B cell (primary cell): ENCODE measurements around the gene BCOR. TPM values are rescaled to one million over a fixed set of nuclear protein-coding genes. Genes with fewer than 3 reads are reported as not detected.

Source experiments
- ATAC-seq: fragments of 200-7000 bp; cut with Tn5 transposase; one replicate; pipeline ENCODE4 v1.10.0; 2021; ENCODE audit warnings: low read depth, mild to moderate bottlenecking, moderate number of reproducible peaks, moderate library complexity
- CTCF ChIA-PET: fragments of 350-600 bp; sonication (Branson Sonifier 250); formaldehyde crosslinking; loops from one replicate; lab custom pipeline; 2021; ENCODE audit warnings: antibody characterized with exemption, inconsistent platforms; lab: Charles Lee
- POLR2A ChIA-PET: fragments of 350-600 bp; sonication (Branson Sonifier 250); formaldehyde crosslinking; loops from one replicate; lab custom pipeline; 2021; ENCODE audit warnings: antibody characterized with exemption; lab: Charles Lee
- DNase-seq: peaks from one replicate; pipeline ENCODE4 v3.0.0; 2013
- H2AFZ ChIP-seq: 2 replicates; pipeline ENCODE4 v1.6.1; 2012; ENCODE audit warnings: mild to moderate bottlenecking, low read depth, low read length; ENCODE audit not compliant: insufficient read depth, poor library complexity, severe bottlenecking
- H3K27ac ChIP-seq, 2 donors: 1 replicate in 1 of 2; 2 replicates in 1 of 2; pipeline ENCODE4 v1.5.1; 2012 to 2013; ENCODE audit warnings: low read length in 2 of 2, mild to moderate bottlenecking in 2 of 2, moderate library complexity in 1 of 2
- H3K27me3 ChIP-seq, 4 experiments: fragments of 200-600 bp in 1 of 4; sonication (generic) in 1 of 4; replicated peaks in 1 of 4; 1 replicate in 2 of 4; 2 replicates in 2 of 4; pipeline versions ENCODE4 v1.6.1 to v1.7.0; 2013 to 2016; ENCODE audit warnings: low read length in 3 of 4, mild to moderate bottlenecking in 2 of 4, mixed read lengths in 1 of 4, moderate library complexity in 1 of 4; ENCODE audit not compliant: insufficient read depth in 4 of 4, control insufficient read depth in 3 of 4; ENCODE audit errors: control extremely low read depth in 1 of 4
- H3K36me3 ChIP-seq, 2 experiments: replicated peaks in 1 of 2; 1 replicate in 1 of 2; 2 replicates in 1 of 2; pipeline versions ENCODE4 v1.6.1 to v1.7.1; 2013; ENCODE audit warnings: low read length in 1 of 2; ENCODE audit not compliant: insufficient read depth in 2 of 2, control insufficient read depth in 1 of 2; ENCODE audit errors: control extremely low read depth in 1 of 2, extremely low read depth in 1 of 2
- H3K4me1 ChIP-seq, 2 donors: fragments of 200-600 bp in 1 of 2; sonication (generic) in 1 of 2; 1 replicate in 1 of 2; 2 replicates in 1 of 2; pipeline versions ENCODE4 v1.5.1 to v1.6.1; 2013 to 2017; ENCODE audit warnings: low read length in 2 of 2; ENCODE audit not compliant: control insufficient read depth in 2 of 2, insufficient read depth in 2 of 2
- H3K4me2 ChIP-seq: replicated peaks from 2 replicates; pipeline ENCODE3; 2012; ENCODE audit warnings: mild to moderate bottlenecking, low read depth, low read length; ENCODE audit not compliant: poor library complexity, severe bottlenecking
- H3K4me3 ChIP-seq, 5 experiments: fragments of 200-600 bp in 1 of 5; sonication (generic) in 1 of 5; 1 replicate in 3 of 5; 2 replicates in 2 of 5; pipeline versions ENCODE4 v1.5.1 to v1.7.0; 2011 to 2016; ENCODE audit warnings: low read length in 4 of 5, mild to moderate bottlenecking in 4 of 5, low read depth in 2 of 5, control low read depth in 1 of 5, moderate library complexity in 1 of 5; ENCODE audit not compliant: insufficient read depth in 1 of 5; ENCODE audit errors: control extremely low read depth in 1 of 5, extremely low read depth in 1 of 5
- H3K79me2 ChIP-seq: fragments of 200-600 bp; sonication (generic); one replicate; pipeline ENCODE4 v1.6.0; 2016; ENCODE audit warnings: low read length; ENCODE audit not compliant: control insufficient read depth, insufficient read depth
- H3K9ac ChIP-seq: fragments of 200-600 bp; sonication (generic); 2 replicates; pipeline ENCODE4 v1.6.1; 2017; ENCODE audit warnings: mild to moderate bottlenecking, low read length, moderate library complexity
- H3K9me3 ChIP-seq, 3 donors: one replicate each; pipeline versions ENCODE4 v1.6.1 to v1.7.1; 2013; ENCODE audit warnings: low read length in 2 of 3; ENCODE audit not compliant: control insufficient read depth in 2 of 3, insufficient read depth in 1 of 3; ENCODE audit errors: control extremely low read depth in 1 of 3
- H4K20me1 ChIP-seq: 2 replicates; pipeline ENCODE4 v1.6.0; 2012; ENCODE audit warnings: mild to moderate bottlenecking, low read length; ENCODE audit not compliant: insufficient read depth, control insufficient read depth, poor library complexity, severe bottlenecking
- H3K27ac Mint-ChIP-seq: one replicate; pipeline ENCODE4 v1.8.0; 2021; ENCODE audit warnings: mixed read lengths
- H3K27me3 Mint-ChIP-seq: one replicate; pipeline ENCODE4 v1.8.0; 2021; ENCODE audit warnings: mixed read lengths
- H3K4me1 Mint-ChIP-seq: one replicate; pipeline ENCODE4 v1.8.0; 2021; ENCODE audit warnings: mixed read lengths
- H3K4me3 Mint-ChIP-seq: one replicate; pipeline ENCODE4 v1.8.0; 2021; ENCODE audit warnings: mixed read lengths
- H3K9me3 Mint-ChIP-seq: one replicate; pipeline ENCODE4 v1.8.0; 2022; ENCODE audit warnings: mixed read lengths; ENCODE audit not compliant: insufficient read depth
- CTCF ChIP-seq: fragments of 200-600 bp; IDR thresholded peaks from one replicate; pipeline ENCODE4 v1.8.0; 2022; ENCODE audit warnings: antibody characterized with exemption, mild to moderate bottlenecking
- EZH2 ChIP-seq: IDR thresholded peaks from 2 replicates; pipeline ENCODE4 v1.6.1; 2012; ENCODE audit warnings: borderline replicate concordance, low read depth, mild to moderate bottlenecking, moderate library complexity, low read length; ENCODE audit not compliant: insufficient read depth, poor library complexity, severe bottlenecking
- WGBS: methylation state at CpG from one replicate; pipeline ENCODE4 v1.1.5; 2013; ENCODE audit warnings: missing lambda C conversion rate; ENCODE audit not compliant: insufficient coverage; 5-methylcytosine and 5-hydroxymethylcytosine counted together
- intact Hi-C: fragments of 100-400 bp; cut with micrococcal nuclease; formaldehyde crosslinking; loops from one replicate; pipeline ENCODE4 v1.10.0; 2022
- polyA plus RNA-seq: library from polyadenylated mRNA; depleted of rRNA; stranded (reverse); fragments of >200 nt; gene quantifications from 2 replicates; pipeline ENCODE4 v1.2.3, GENCODE V29; 2012
- total RNA-seq, 2 donors: library from RNA; stranded (reverse); fragments of 120-200 nt in 1 of 2; gene quantifications; 1 replicate in 1 of 2; 2 replicates in 1 of 2; pipeline versions ENCODE4 v1.2.3 to v1.2.4, GENCODE V29; 2013 to 2022

BCOR gene
- total and polyA plus RNA-seq, 2 donors (not counting 1 experiment from before 2014, with no cell fraction given) = 19.0 to 65.3 TPM

GRCh38 chrX:40104985-40105834 is 7.5 kb upstream of the BCOR start:
- H3K4me1 ChIP-seq = peaks cover 32 to 35% of the 10 kb centered on the region in 2 donors
- Mint-ChIP-seq H3K9me3 (no peaks in the 10 kb centered on the region), H3K27ac (peak overlapping the region; percentile 56), H3K27me3 (no peaks in the 10 kb centered on the region), H3K4me1 (peaks cover 19% of the 10 kb centered on the region), H3K4me3 (peak overlapping the region; percentile 83)
- DNase-seq (peak; percentile 65), ATAC-seq (peak; percentile 45)
- intact Hi-C loops = no loop called here
- no peaks in the 10 kb centered on the region for H3K36me3 ChIP-seq
- ChIA-PET POLR2A (interaction anchor here (0.7 to 1.8 kb wide), 6 partner anchors 37 to 409 kb away, joined by 3 to 6 read pairs (median 4); no protein-coding TSS in a partner anchor), CTCF (interaction anchor here (0.9 to 1.6 kb wide), 4 partner anchors 8 to 374 kb away, joined by 3 to 4 read pairs (median 4); no protein-coding TSS in a partner anchor)
- peak overlapping the region; percentile 25 to 66 (median 55) for H3K4me3 ChIP-seq
- peaks cover 0 to 7% (median 0%) of the 10 kb centered on the region in 4 experiments for H3K27me3 ChIP-seq
- peak overlapping the region; percentile 94 for H3K4me2 ChIP-seq
- peaks cover 12% of the 10 kb centered on the region for H4K20me1 ChIP-seq
- no peaks in the 10 kb centered on the region for H3K9me3 ChIP-seq
- under 1% methylated on average over 84 of the region's 94 CpGs for WGBS
- peak overlapping the region; percentile 60 for H2AFZ ChIP-seq
- no peak for TF ChIP-seq EZH2
- TF ChIP-seq CTCF = no peak
- H3K27ac ChIP-seq = peak overlapping the region in 1 of 2 donors; percentile 55
- H3K9ac ChIP-seq = peak overlapping the region; percentile 67
- no peaks in the 10 kb centered on the region for H3K79me2 ChIP-seq

DNA sequence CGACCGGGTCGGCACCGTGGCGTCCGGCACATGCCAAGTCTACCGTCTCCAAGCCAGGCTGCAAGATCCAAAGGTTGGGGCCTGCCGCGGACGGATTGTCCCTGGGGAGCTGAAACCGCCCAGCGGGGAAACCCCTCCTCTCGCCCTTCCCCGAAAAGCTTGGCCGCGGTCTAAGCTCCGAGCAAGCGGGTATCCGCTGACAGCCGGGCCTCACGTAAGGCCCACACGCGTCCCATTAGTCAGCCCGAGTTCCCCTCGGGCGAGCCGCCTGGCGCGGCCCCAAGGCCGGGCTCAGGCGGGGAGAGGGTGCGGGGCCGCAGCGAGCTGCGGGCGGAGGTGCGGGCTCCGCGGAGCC is 6.8 kb upstream of the BCOR start:
- ATAC-seq = peak; percentile 29
- H2AFZ ChIP-seq = peak overlapping the region; percentile 60

More for the DNA sequence above, 6.8 kb upstream of the BCOR start:
- peak; percentile 68 for DNase-seq
- Histone ChIP-seq H3K79me2 (no peaks in the 10 kb centered on the region), H3K27ac (no peak overlapping the region), H3K4me3 (peak overlapping the region in 3 of 5 experiments; percentile 55 to 66 (median 64)), H3K4me2 (peak overlapping the region; percentile 94), H4K20me1 (peaks cover 12% of the 10 kb centered on the region), H3K9ac (peak overlapping the region; percentile 67), H3K36me3 (no peaks in the 10 kb centered on the region), H3K9me3 (no peaks in the 10 kb centered on the region), H3K4me1 (peaks cover 38 to 41% of the 10 kb centered on the region in 2 donors), H3K27me3 (peaks cover 0 to 7% (median 0%) of the 10 kb centered on the region in 4 experiments)
- intact Hi-C loops = no loop called here
- peaks cover 21% of the 10 kb centered on the region for H3K4me1 Mint-ChIP-seq
- H3K9me3 Mint-ChIP-seq = no peaks in the 10 kb centered on the region
- 1% methylated on average over 34 of the region's 39 CpGs for WGBS
- CTCF ChIA-PET = interaction anchor here (0.9 to 1.6 kb wide), 4 partner anchors 8 to 374 kb away, joined by 3 to 4 read pairs (median 4); no protein-coding TSS in a partner anchor
- peak overlapping the region; percentile 44 for H3K4me3 Mint-ChIP-seq
- H3K27ac Mint-ChIP-seq = peak overlapping the region; percentile 41
- TF ChIP-seq CTCF = no peak
- no peak for TF ChIP-seq EZH2
- POLR2A ChIA-PET = interaction anchor here (0.7 to 1.8 kb wide), 5 partner anchors 37 to 409 kb away, joined by 3 to 6 read pairs (median 5); no protein-coding TSS in a partner anchor
- no peaks in the 10 kb centered on the region for H3K27me3 Mint-ChIP-seq
